Neuron (in vitro differentiated cells): Measurements from ENCODE around the gene MYO7B.

Source experiments
- H2AFZ ChIP-seq: one replicate; pipeline ENCODE4 v1.6.1; 2013; ENCODE audit warnings: low read depth, mild to moderate bottlenecking, inconsistent platforms, low read length, moderate library complexity
- H3K27me3 ChIP-seq: one replicate; pipeline ENCODE4 v1.6.1; 2013; ENCODE audit warnings: low read length; ENCODE audit not compliant: insufficient read depth
- H3K36me3 ChIP-seq: one replicate; pipeline ENCODE4 v1.6.1; 2013; ENCODE audit warnings: low read length; ENCODE audit not compliant: insufficient read depth
- H3K4me1 ChIP-seq: one replicate; pipeline ENCODE4 v1.6.1; 2013; ENCODE audit warnings: low read length; ENCODE audit not compliant: insufficient read depth
- H3K4me3 ChIP-seq: 2 replicates; pipeline ENCODE4 v1.5.1; 2013; ENCODE audit warnings: mild to moderate bottlenecking, low read length, moderate library complexity
- H3K9me3 ChIP-seq: one replicate; pipeline ENCODE4 v1.6.1; 2013; ENCODE audit warnings: low read length

The MYO7B gene

DNA sequence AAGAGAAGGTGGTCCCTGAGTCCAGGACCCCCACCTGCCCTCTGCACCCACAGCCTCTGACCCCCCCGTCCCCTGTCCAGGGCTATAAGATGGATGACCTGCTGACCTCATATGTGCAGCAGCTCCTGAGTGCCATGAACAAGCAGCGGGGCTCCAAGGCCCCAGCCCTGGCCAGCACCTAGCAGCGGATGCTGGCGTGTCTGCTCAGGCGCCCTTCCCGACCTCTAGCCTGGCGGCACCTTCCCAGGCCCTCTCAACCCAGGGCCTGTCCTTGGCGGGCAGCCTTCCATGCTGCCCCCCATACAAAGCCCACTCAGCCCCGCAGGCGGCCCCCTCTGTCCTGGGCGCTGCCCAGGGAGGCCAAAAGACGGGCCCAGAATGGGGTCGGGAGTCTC lies 101.8 kb downstream of the MYO7B start:
- no peak overlapping the region for H2AFZ ChIP-seq
- H3K9me3 ChIP-seq = no peaks in the 10 kb centered on the region
- no peaks in the 10 kb centered on the region for H3K36me3 ChIP-seq
- H3K4me3 ChIP-seq = no peak overlapping the region
- no peaks in the 10 kb centered on the region for H3K27me3 ChIP-seq
- peaks cover 12% of the 10 kb centered on the region for H3K4me1 ChIP-seq

DNA sequence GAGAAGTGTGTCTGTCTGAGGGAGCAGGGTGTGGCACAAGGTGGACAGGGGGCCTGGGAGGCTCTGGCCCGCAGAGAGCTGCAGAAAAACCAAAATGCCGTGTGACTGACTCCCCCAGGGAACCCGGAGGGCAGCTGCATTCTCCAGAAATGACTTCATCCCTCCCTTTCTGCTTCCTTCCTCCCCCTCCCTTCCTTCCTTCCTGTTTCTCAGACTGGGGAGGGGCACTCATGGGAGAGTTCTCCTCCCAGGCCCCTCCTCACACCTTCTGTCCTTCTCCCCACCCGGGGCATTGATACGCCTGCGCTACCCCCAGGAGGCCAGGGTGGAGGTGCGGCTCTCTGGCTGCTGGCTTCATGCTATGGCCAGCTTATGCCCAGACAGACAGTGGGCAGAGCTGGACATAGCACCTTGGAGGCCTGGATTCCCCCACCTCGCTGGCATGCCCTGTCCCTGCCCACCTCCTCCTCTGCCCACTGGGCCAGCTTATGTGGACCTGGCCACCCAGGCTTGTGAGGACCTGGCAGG lies 102.3 kb downstream of the MYO7B start:
- Histone ChIP-seq H3K9me3 (no peaks in the 10 kb centered on the region), H3K4me3 (no peak overlapping the region), H3K27me3 (no peaks in the 10 kb centered on the region), H2AFZ (no peak overlapping the region), H3K4me1 (peaks cover 12% of the 10 kb centered on the region), H3K36me3 (no peaks in the 10 kb centered on the region)

DNA sequence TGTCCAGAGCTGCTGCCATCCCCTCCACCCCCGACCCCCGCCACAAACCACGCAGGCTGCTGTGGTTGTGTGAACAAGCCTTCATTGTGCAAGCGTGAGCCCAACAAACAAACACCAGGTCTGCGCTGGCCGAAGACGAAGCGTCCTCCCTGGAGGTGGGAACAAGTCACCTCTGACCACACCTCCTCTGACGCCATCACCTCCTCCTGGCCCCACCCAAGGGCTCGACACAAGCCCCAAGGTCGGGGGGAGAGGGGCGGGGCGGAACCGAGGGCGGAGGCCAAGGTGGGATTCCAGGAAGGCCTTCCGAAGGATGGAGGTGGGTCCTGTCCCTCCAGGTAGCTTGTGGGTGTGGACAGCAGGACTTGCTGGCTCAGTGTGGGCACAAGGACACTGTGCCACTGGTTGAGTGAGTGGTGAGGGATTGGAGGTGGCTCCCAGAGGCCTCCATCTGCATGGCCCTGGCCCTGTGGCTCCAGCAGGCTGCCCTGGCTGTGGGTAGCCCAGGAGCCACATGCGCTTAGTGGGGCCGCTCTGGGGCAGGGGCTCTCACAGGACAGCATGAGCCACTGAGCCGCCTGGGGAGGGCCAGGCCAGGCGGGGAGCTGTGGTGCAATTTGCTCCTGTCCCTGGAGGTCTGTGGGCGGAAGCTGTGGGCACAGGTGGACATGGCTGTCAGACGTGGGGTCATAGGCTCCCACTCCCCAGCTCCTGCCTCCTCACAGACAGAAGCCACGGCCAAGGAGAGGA lies 103.1 kb downstream of the MYO7B start:
- Histone ChIP-seq H3K4me1 (peaks cover 18% of the 10 kb centered on the region), H2AFZ (no peak overlapping the region), H3K27me3 (no peaks in the 10 kb centered on the region), H3K36me3 (no peaks in the 10 kb centered on the region), H3K9me3 (no peaks in the 10 kb centered on the region), H3K4me3 (no peak overlapping the region)

DNA sequence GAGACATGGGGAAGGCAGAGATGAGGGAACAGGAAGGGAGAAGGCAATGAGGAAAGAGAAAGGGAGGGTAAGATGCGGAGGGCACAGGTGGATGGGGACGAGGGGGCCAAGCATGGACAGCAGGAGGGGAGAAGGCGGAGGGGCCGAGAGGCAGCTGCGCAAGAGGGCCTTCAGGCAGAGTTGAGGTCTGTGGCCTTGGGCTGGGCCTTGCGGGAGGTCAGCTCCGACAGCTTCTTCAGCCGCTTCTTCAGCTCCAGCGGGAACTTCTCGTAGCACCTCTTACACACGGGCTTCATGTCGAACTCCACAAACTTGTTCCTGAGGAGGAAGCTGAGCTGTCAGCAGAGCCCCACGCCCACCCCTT lies 103.6 kb downstream of the MYO7B start:
- Histone ChIP-seq H3K27me3 (no peaks in the 10 kb centered on the region), H3K36me3 (no peaks in the 10 kb centered on the region), H3K4me1 (peaks cover 22% of the 10 kb centered on the region), H3K9me3 (no peaks in the 10 kb centered on the region), H2AFZ (no peak overlapping the region), H3K4me3 (no peak overlapping the region)

GRCh38 chr2:127640082-127641072 lies 104.9 kb downstream of the MYO7B start:
- no peaks in the 10 kb centered on the region for H3K9me3 ChIP-seq
- no peaks in the 10 kb centered on the region for H3K27me3 ChIP-seq
- no peak overlapping the region for H2AFZ ChIP-seq
- H3K4me3 ChIP-seq = no peak overlapping the region
- H3K36me3 ChIP-seq = no peaks in the 10 kb centered on the region
- H3K4me1 ChIP-seq = peaks cover 32% of the 10 kb centered on the region

- Histone ChIP-seq H3K4me3 (no peak overlapping the region), H3K27me3 (no peaks in the 10 kb centered on the region), H3K4me1 (peaks cover 40% of the 10 kb centered on the region), H2AFZ (no peak overlapping the region), H3K9me3 (no peaks in the 10 kb centered on the region), H3K36me3 (no peaks in the 10 kb centered on the region)
Observed at GRCh38 chr2:127641133-127641532, 105.7 kb downstream of the MYO7B start.

DNA sequence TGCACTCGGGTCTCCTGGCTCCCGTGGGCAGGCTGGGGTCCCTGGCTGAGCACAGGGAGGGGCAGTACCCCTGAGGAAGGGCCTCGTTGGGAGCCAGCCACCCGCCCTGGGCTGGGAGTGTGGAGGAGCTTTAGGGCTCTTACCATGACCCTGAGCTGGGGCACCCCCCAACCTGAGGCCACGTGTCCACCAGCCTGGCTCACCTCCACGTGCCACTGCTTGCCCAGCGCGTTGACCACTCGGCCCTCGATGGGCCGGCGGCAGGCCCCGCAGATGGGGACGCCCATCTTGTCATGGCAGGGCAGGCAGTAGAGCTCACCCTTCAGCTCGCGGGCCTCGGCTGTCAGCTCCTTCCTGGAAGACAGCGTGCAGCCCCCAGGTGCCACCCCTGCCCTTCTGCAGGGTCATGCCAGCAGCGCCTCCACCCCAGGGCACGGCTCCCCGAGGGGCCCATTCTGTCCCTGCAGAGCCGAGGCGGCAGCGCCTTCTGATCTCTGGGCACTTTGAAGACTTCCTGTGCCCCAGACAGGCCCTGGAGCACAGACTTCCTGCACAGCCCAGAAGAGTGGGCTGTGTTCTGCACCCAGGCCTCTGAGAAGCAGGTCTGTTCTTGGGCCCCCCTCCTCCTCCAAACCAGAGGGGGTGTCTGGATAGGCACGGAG lies 106.5 kb downstream of the MYO7B start:
- Histone ChIP-seq H3K27me3 (no peaks in the 10 kb centered on the region), H3K9me3 (no peaks in the 10 kb centered on the region), H3K4me3 (no peak overlapping the region), H3K36me3 (no peaks in the 10 kb centered on the region), H3K4me1 (peaks cover 47% of the 10 kb centered on the region), H2AFZ (no peak overlapping the region)

DNA sequence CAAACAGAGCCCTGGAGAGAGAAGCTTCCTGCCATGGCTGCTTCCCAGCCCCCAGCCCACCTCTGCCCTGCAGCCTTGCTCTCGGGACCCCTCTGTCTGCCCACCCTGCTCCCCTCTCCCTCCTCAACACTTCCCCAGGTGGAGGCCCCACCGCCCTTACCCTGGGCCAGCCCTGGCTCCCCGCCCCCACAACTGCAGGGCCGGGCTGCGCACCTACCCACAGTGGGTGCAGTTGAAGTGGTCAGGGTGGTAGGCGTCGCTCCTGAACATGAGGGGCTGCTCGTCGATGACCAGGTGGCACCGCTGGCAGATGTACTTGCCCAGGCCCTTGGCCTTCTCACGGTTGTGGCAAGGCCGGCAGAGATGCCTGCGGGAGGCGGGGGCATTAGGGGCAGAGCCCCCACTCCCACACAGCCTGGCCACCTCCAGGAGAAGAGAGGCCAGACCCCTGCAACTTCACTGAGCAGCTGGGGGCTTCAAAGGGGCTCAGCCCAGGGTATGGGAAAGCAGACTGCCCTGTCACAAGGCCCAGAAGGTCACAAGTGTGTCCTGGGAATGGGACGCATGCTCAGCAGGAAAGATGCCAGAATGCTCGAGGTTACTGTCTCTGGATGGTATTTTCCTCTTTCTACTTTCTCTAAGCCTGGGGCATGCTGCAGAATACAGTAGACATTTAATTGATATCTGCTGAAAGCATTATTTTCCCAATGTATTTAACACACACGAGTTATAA lies 107.4 kb downstream of the MYO7B start:
- no peaks in the 10 kb centered on the region for H3K27me3 ChIP-seq
- H2AFZ ChIP-seq = no peak overlapping the region
- H3K4me3 ChIP-seq = no peak overlapping the region
- peaks cover 38% of the 10 kb centered on the region for H3K4me1 ChIP-seq
- no peaks in the 10 kb centered on the region for H3K36me3 ChIP-seq
- no peaks in the 10 kb centered on the region for H3K9me3 ChIP-seq

GRCh38 chr2:127643439-127644065 lies 108.1 kb downstream of the MYO7B start:
- Histone ChIP-seq H3K27me3 (no peaks in the 10 kb centered on the region), H3K9me3 (no peaks in the 10 kb centered on the region), H3K4me1 (peaks cover 36% of the 10 kb centered on the region), H2AFZ (no peak overlapping the region), H3K4me3 (no peak overlapping the region), H3K36me3 (no peaks in the 10 kb centered on the region)

DNA sequence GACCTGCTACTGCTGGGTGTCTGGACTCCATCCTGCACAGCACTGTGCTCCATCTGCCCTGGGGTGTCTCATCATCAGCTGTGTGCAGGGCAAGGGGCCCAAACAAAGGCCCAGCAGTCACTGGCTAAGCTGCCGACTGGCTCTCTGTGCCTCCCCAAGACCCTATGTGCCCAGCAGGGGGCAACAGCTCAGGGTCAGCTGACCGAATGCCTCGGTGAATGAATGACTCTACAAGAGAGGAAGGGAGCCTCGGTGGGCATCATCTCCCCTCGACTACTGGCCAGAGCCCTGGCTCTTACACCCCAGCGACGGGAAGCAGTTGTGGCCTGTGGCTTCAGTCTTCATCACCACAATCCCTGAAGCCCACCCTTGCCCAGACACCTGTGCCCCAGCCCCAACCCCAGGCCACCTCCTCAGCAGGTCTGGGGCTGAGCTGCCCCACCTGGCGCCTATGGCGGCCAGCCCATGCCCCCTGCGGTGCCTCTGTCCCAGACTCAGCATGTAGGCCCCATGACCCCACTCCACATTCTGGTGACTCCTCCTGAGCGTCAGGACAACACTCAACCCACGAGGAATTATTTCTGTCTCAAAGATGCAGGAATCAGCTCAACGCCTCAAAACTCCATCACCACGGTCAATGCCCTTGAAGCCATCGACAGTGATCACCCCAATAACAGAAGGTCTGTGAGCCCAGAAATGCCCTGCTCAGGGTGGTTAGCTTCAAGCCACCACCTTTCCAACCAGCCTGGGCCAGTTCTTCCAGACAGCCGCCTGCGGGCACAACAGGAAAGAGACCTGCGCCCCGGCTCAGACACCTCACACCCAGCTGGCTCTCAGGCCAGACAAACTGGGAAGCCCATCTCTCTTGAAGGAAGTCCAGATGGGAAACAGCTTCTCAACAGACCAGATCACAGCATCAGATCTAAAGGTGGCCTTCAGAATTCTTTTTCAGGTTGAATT lies 108.9 kb downstream of the MYO7B start:
- Histone ChIP-seq H3K36me3 (no peaks in the 10 kb centered on the region), H3K4me1 (peaks cover 36% of the 10 kb centered on the region), H3K4me3 (no peak overlapping the region), H3K9me3 (no peaks in the 10 kb centered on the region), H2AFZ (no peak overlapping the region), H3K27me3 (no peaks in the 10 kb centered on the region)

DNA sequence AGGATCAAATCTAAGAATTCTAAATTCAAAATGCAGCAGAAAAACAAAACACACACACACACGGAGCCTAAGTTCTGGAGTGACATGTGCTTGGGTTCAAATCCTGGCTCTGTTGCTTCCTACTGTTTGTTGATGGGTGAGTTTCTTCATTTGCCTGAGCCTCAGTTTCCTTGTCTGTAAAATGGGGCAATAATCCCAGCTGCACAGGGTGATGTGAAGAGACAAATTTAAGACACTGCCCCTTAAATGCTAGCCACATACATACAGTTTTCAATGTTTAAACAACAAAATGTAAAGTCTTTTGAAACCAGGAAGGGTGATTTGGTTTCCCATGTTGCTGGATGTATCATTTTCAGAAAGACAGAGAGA lies 109.5 kb downstream of the MYO7B start:
- no peak overlapping the region for H2AFZ ChIP-seq

More for the DNA sequence above, 109.5 kb downstream of the MYO7B start:
- Histone ChIP-seq H3K9me3 (no peaks in the 10 kb centered on the region), H3K36me3 (no peaks in the 10 kb centered on the region), H3K27me3 (no peaks in the 10 kb centered on the region), H3K4me3 (no peak overlapping the region), H3K4me1 (peaks cover 36% of the 10 kb centered on the region)
